ENCODE measurements around the gene NEURL1B.

NEURL1B gene

DNA sequence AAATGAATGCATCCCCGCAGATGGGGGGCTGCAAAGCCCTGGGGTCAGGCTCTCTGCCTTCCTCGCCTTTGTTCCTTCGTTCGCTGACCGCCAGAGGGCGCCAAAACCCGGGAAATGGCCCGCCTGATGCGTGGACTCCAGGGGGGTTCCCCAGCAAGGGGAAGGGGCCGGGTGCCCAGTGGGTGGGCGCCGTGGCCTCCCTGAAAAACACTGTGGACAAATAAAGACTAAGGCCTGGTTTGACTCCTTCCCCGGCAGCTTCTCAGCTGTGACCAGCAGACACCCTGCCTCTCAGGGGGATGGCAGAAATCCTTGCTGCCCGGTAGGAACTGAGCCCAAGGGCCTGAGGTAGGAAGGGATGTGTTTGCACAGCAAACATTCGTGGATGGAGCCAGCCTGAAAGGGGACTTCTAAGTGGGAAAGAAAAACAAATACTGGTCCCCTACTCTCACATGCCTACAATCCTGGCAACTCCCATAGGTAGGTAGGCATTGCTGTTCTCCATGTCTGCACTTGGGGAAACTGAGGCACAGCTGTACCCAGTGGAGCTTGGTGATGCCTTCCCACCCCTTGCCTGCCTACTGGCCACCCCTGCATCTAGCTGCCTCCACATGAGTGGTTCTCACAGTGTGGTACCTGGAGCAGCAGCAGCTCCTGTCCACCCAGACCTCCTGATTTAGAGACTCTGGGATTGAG, 72.2 kb downstream of the NEURL1B start:
- intact Hi-C loops (cut with DNase I; ENCODE audit: low total_unique reads): loop anchor here (2.0 kb wide), 1 partner anchor 222 kb away; no protein-coding TSS in a partner anchor
- Histone ChIP-seq H3K9me3 (no peaks in the 10 kb centered on the region), H3K4me3 (no peak overlapping the region), H3K4me1 (peaks cover 0 to 52% (median 38%) of the 10 kb centered on the region in 4 donors), H3K27ac (peak overlapping the region in 1 of 2 donors; percentile 73), H3K36me3 (no peaks in the 10 kb centered on the region), H3K27me3 (peaks cover 0 to 8% of the 10 kb centered on the region in 2 donors)
- no peak for DNase-seq
- TF ChIP-seq, protein P1, sequence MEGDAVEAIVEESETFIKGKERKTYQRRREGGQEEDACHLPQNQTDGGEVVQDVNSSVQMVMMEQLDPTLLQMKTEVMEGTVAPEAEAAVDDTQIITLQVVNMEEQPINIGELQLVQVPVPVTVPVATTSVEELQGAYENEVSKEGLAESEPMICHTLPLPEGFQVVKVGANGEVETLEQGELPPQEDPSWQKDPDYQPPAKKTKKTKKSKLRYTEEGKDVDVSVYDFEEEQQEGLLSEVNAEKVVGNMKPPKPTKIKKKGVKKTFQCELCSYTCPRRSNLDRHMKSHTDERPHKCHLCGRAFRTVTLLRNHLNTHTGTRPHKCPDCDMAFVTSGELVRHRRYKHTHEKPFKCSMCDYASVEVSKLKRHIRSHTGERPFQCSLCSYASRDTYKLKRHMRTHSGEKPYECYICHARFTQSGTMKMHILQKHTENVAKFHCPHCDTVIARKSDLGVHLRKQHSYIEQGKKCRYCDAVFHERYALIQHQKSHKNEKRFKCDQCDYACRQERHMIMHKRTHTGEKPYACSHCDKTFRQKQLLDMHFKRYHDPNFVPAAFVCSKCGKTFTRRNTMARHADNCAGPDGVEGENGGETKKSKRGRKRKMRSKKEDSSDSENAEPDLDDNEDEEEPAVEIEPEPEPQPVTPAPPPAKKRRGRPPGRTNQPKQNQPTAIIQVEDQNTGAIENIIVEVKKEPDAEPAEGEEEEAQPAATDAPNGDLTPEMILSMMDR (IDR thresholded peaks at IDR 0.05): peak; percentile 92 to 93

DNA sequence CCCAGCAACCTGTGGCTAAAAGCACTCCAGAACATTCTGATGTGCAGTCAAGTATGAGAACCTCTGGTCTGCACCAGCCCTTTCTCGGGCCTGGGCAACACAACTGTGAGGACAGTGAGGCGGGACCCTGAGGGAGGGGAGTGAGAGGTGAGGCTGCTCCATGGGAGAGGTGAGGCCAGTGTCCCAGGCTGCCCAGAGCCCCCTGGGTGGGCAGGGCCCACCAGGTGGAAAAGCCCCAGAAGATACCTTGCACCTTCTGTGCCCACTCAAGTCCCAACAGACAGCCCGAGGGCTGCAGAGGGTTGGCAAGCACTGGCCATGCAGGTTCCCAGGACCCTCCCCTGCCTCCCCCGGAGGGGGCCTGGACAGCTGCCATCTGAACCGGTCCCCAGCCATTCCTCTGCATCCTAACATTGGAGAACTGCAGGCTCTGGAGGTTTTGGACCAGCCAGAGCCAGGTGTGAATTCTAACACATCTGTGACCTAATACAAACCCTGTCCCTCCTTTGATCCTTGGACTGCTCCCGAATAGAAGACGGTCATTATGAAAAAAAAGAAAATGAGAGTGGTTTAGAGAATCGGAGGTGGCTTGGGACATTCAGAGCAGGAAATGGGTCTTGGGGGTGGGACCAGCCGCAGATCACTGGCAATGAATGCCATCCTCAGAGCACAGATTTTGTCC, 72.9 kb downstream of the NEURL1B start:
- DNase-seq: no peak
- Histone ChIP-seq H3K27me3 (peaks cover 0 to 8% of the 10 kb centered on the region in 2 donors), H3K9me3 (no peaks in the 10 kb centered on the region), H3K4me1 (peaks cover 0 to 52% (median 38%) of the 10 kb centered on the region in 4 donors), H3K36me3 (no peaks in the 10 kb centered on the region), H3K27ac (peak overlapping the region; percentile 60 to 73), H3K4me3 (no peak overlapping the region)
- intact Hi-C loops (cut with DNase I; ENCODE audit: low total_unique reads): loop anchor here (2.0 kb wide), 1 partner anchor 221 kb away; no protein-coding TSS in a partner anchor
- TF ChIP-seq, protein P1 (IDR thresholded peaks at IDR 0.05): no peak

DNA sequence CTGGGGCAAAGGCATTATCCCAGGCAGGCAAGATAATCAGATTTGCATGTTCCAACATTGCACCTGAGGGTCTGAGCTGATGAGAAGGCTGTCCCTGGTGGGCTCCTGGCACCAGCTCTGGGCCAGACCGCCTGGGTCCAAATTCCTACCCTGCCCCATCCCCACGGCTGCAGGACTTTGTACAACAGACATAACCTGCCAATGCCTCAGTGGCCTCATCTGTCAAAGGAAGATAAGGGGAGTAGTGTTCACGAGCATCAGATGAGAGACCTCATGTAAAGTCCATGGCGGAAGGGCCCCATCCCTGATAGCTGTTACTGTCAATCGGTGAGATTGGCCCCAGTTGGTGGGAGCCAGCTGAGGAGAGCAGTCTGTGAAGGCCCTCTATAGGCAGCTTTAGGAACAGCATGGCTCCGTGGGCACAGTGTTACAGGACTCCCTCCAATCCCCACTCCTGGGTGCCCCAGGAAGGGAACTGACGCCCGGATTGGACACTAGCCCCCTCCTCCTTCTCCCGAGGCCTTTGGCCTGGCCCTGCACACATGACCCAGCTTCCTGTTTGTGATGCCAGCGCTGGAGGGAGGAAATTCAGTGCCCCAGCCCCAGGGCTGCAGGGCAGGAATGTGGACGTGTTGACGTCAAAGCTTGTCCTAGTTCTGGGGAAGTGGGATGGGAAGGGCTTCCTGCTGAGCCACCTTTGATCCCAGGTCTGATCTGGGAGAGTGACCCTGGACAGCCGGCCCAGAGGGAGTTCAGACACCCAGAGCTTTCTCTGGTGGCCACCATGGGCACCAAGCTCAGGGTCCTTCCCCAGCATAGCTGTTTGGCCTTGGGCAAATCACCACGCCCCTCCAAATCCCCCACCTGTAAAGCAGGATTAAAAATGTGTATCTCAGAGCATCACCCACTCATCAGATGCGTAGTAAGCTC, 73.7 kb downstream of the NEURL1B start:
- TF ChIP-seq, protein P1 (IDR thresholded peaks at IDR 0.05): peak; percentile 81 to 92
- H3K4me3 ChIP-seq: no peak overlapping the region
- intact Hi-C loops (cut with DNase I; ENCODE audit: low total_unique reads): loop anchor here (5.0 kb wide), 1 partner anchor 158 kb away; no protein-coding TSS in a partner anchor
- no peaks in the 10 kb centered on the region for H3K9me3 ChIP-seq
- peaks cover 0 to 6% of the 10 kb centered on the region in 2 donors for H3K27me3 ChIP-seq
- peak; percentile 89 to 94 for DNase-seq
- H3K36me3 ChIP-seq: no peaks in the 10 kb centered on the region
- peaks cover 0 to 52% (median 38%) of the 10 kb centered on the region in 4 donors for H3K4me1 ChIP-seq
- peak overlapping the region; percentile 60 to 73 for H3K27ac ChIP-seq

DNA sequence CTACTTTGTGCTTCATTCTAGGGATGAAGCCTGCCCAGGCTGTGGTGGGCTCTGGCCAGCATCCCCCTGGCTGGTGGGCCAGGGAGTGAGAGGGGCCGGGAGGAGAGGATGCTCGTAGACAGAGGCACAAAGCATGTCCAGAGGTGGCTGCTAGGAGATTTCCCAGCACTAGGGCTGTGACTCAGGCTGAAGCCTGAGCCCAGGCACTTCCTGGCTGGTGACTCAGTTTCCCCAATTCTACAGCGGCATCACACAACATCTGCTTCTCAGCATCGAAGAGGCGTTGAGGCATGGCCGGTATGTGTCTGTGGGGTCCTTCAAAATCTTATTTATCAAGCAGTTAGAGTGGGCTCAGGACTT, 74.3 kb downstream of the NEURL1B start:
- Histone ChIP-seq H3K4me1 (peaks cover 0 to 54% (median 38%) of the 10 kb centered on the region in 4 donors), H3K36me3 (no peaks in the 10 kb centered on the region), H3K4me3 (no peak overlapping the region), H3K9me3 (no peaks in the 10 kb centered on the region), H3K27ac (peak overlapping the region; percentile 60 to 73), H3K27me3 (peaks cover 0 to 4% of the 10 kb centered on the region in 2 donors)
- no peak for DNase-seq
- intact Hi-C loops (cut with DNase I; ENCODE audit: low total_unique reads): loop anchor here (5.0 kb wide), 1 partner anchor 157 kb away; no protein-coding TSS in a partner anchor
- TF ChIP-seq, protein P1 (IDR thresholded peaks at IDR 0.05): no peak
